22Rv1 (cell line): ENCODE data around the gene PDE10A.

Source experiments
- H3K27ac ChIP-seq: fragments of 450-650 bp; 2 replicates; pipeline ENCODE4 v1.5.1; 2017
- CTCF ChIP-seq: fragments of 450-650 bp; IDR thresholded peaks from 2 replicates; pipeline ENCODE4 v1.5.1; 2017; ENCODE audit warnings: mild to moderate bottlenecking
- ZFX ChIP-seq: fragments of 450-650 bp; IDR thresholded peaks from 2 replicates; pipeline ENCODE4 v1.6.1; 2017; ENCODE audit warnings: antibody characterized with exemption, borderline replicate concordance

The PDE10A gene

DNA sequence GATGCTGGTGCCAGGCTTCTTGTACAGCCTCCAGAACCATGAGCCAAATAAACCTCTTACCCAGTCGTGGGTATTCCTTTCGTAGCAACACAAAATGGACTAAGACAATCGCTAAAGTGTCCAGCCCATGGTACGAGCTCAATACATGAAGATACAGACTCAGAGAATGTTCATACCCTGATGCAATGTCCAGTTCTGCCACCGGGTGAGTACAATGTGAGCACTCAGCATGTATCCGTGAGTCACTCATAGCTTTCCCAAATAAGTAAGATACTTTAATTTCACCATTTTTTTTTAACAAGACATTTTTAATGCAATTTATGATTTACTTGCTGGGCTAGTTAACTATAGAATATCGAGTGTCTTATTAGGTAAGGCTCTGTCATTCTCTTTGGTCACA is 26.7 kb upstream of the PDE10A start:
- no peak overlapping the region for H3K27ac ChIP-seq
- TF ChIP-seq CTCF, result no peak
- TF ChIP-seq ZFX, result no peak

DNA sequence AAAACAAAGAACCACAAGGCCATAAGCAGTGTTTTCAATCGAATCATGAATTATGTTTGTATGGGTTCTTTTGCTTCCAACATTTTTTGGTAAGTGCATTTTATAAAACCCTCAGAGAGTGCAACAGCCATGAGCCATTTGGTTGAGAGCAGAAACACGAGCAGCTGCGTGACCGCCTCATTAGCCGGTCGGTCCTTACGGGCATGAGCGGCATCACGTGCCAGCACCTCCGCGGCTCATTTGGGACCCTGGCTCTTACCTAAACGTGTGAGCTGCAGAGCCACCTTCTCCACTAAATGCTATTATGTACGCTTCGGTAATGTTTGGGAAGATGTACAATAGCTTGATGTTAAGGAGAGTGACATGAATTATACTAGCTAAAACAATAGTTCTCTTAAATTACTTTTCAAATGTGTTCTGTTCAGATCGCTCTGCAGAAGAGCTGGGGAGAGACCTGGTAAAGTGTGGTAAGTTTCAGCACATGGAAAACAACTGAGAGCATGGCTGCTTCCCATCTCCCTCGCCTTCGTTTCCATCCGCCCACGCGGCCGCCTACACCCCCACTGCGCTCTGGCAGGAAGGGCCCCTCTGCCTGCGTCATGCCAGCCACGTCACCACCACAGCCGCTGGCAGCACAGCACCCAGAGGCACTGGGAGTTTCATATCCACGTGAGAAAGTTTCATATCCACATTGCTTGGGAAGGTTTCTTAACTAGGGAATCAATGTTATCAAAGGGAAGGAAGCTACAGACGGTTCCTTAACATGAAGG is 23.7 kb upstream of the PDE10A start:
- TF ChIP-seq CTCF (no peak), ZFX (no peak)
- no peak overlapping the region for H3K27ac ChIP-seq

GRCh38 chr6:165685302-165685701 is 22.3 kb upstream of the PDE10A start:
- no peak overlapping the region for H3K27ac ChIP-seq
- TF ChIP-seq ZFX, result no peak
- no peak for TF ChIP-seq CTCF

DNA sequence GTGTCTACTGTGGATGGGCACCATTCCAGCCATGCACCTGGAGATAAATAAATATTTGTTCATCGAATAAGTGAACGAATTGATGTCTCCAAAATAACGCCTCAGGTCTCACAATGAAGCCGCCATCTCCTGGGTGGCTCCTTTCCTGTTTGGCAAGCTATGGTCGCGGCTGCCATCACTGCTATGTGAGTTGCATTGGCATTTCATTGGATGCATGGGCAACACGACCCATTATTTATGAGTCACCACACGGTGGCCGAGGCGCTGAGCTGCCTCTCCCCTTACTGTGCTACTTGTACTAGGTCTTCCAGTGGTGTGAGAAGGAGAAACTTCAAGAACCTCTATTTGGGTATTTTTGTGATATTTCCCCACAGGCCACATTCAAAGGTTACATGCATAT is 21.3 kb upstream of the PDE10A start:
- no peak overlapping the region for H3K27ac ChIP-seq
- TF ChIP-seq CTCF (no peak), ZFX (no peak)

GRCh38 chr6:165680975-165681374 is 17.9 kb upstream of the PDE10A start:
- no peak overlapping the region for H3K27ac ChIP-seq
- no peak for TF ChIP-seq CTCF

DNA sequence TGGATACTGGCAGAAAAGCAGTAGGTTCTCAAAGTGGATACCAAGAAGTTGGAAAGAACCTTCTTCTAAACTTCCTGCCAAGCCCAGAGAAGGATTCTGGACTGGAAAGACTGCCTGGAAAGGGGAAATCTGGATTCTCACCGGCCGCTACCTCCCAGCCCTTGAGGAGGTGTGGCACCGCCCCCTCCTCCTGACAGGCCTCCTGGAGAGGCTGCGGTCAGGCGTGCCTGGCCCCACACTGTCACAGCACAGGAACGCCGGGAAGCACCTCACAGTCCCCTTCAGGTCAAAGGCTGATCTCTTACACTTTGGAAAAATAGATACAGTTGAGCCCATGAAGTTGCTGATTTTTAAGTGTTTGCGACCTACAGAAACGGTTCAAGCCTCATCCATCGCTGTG is 16.3 kb upstream of the PDE10A start:
- H3K27ac ChIP-seq, result no peak overlapping the region
- no peak for TF ChIP-seq CTCF
- no peak for TF ChIP-seq ZFX

DNA sequence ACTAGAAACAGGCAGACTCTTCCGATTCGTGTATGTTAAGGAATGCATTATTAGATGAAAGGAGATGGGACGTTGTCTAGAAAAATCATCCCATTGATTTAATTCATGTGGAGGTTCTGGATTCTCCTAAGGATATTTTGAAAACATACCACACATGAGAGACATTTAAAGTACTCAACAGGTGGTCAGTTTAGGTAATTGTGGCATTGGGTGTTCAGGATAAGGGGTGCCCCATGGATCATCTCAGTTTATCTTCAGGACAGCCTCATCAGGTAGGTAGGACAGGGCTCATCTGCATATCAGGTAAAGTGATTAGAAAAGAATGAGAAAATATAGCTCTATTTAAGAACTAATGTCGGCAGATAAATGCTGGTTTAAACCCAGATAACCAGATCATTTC is 15.9 kb upstream of the PDE10A start:
- no peak overlapping the region for H3K27ac ChIP-seq
- TF ChIP-seq ZFX, result no peak

GRCh38 chr6:165678429-165678828 is 15.4 kb upstream of the PDE10A start:
- H3K27ac ChIP-seq, result no peak overlapping the region
- TF ChIP-seq ZFX (no peak), CTCF (no peak)
